HepG2 (cell line): ENCODE results near the gene OGFR. TPM values are rescaled to one million over a fixed set of nuclear protein-coding genes. Genes with fewer than 3 reads are reported as not detected.
A peak's percentile ranks its signal among the peaks of the same experiment; 100 is the strongest.

Source experiments
- DMAP1 ChIP-seq: IDR thresholded peaks from 2 replicates; pipeline ENCODE4 v1.6.1; 2016
- FOXJ3 ChIP-seq: sonication (generic); formaldehyde crosslinking; IDR thresholded peaks from 2 replicates; pipeline ENCODE4 v1.4.0; 2020; ENCODE audit warnings: missing genetic modification reagents, mild to moderate bottlenecking, borderline replicate concordance
- IRF2 ChIP-seq: IDR thresholded peaks from 2 replicates; pipeline ENCODE4 v1.6.1; 2018; ENCODE audit warnings: missing genetic modification reagents, missing compliant biosample characterization
- LCORL ChIP-seq, 2 experiments: fragments of 450-650 bp in 1 of 2; sonication (generic) in 1 of 2; formaldehyde crosslinking in 1 of 2; IDR thresholded peaks; 2 replicates each; pipeline versions ENCODE4 v1.5.0 to v1.6.1; 2017 to 2020; ENCODE audit warnings: antibody characterized with exemption in 1 of 2, missing genetic modification reagents in 1 of 2
- MXI1 ChIP-seq: IDR thresholded peaks from 3 replicates; pipeline ENCODE4 v1.6.1; 2012; ENCODE audit warnings: low read depth, low read length, inconsistent platforms, borderline replicate concordance
- NFYC ChIP-seq: IDR thresholded peaks from 2 replicates; pipeline ENCODE4 v1.6.1; 2016; ENCODE audit warnings: missing genetic modification reagents, missing compliant biosample characterization
- PBX3 ChIP-seq: sonication (generic); formaldehyde crosslinking; IDR thresholded peaks from 2 replicates; pipeline ENCODE4 v1.8.1; 2023; ENCODE audit warnings: missing genetic modification reagents, inconsistent platforms, borderline replicate concordance
- POGZ ChIP-seq: sonication (generic); formaldehyde crosslinking; IDR thresholded peaks from 2 replicates; pipeline ENCODE4 v1.4.0; 2020; ENCODE audit warnings: mild to moderate bottlenecking, missing genetic modification reagents
- RBM22 ChIP-seq: fragments of 200-400 bp; formaldehyde crosslinking; optimal IDR thresholded peaks from 2 replicates; pipeline ENCODE3; 2017; ENCODE audit warnings: mild to moderate bottlenecking, low read length, moderate library complexity
- SAFB2 ChIP-seq: sonication (generic); formaldehyde crosslinking; IDR thresholded peaks from 2 replicates; pipeline ENCODE4 v1.5.1; 2020; ENCODE audit warnings: missing genetic modification reagents, low read depth, mild to moderate bottlenecking, borderline replicate concordance
- SETDB1 ChIP-seq: sonication (generic); formaldehyde crosslinking; IDR thresholded peaks from 2 replicates; pipeline ENCODE4 v1.5.1; 2020; ENCODE audit warnings: missing genetic modification reagents, mild to moderate bottlenecking, borderline replicate concordance
- U2AF2 ChIP-seq: fragments of 200-400 bp; formaldehyde crosslinking; IDR thresholded peaks from 2 replicates; pipeline ENCODE4 v1.6.1; 2017; ENCODE audit warnings: low read depth, mild to moderate bottlenecking, low read length
- ZNF224 ChIP-seq: sonication (generic); formaldehyde crosslinking; IDR thresholded peaks from 2 replicates; pipeline ENCODE4 v1.5.0; 2020; ENCODE audit warnings: mild to moderate bottlenecking, missing genetic modification reagents
- ZNF275 ChIP-seq: sonication (generic); formaldehyde crosslinking; IDR thresholded peaks from 2 replicates; pipeline ENCODE4 v1.8.0; 2022; ENCODE audit warnings: missing genetic modification reagents, mild to moderate bottlenecking, inconsistent platforms, borderline replicate concordance
- ZNF34 ChIP-seq: sonication (generic); formaldehyde crosslinking; IDR thresholded peaks from 2 replicates; pipeline ENCODE4 v1.4.0; 2020; ENCODE audit warnings: mild to moderate bottlenecking, missing genetic modification reagents, borderline replicate concordance
- polyA plus RNA-seq, 8 experiments: library from polyadenylated mRNA; depleted of rRNA in 3 of 8; stranded (reverse) in 7 of 8; unstranded in 1 of 8; fragments of >200 nt; fragmentation: Illumina TruSeq in 4 of 8; extraction: Trizol in 4 of 8; gene quantifications; 2 replicates each; pipeline versions ENCODE4 v1.2.1 to v1.2.3, GENCODE V29; 2011 to 2016; ENCODE audit warnings: low read depth in 4 of 8, missing spikeins in 1 of 8, mixed read lengths in 1 of 8; ENCODE audit not compliant: insufficient read depth in 1 of 8
- total RNA-seq, 5 experiments: library from RNA; depleted of rRNA; stranded (reverse); fragments of >200 nt; fragmentation: Illumina TruSeq; extraction: Trizol; gene quantifications; 2 replicates each; pipeline ENCODE4 v1.2.3, GENCODE V29; 2016; ENCODE audit warnings: low read depth in 1 of 5
- TF ChIP-seq, protein P1 (sequence below): sonication (generic); formaldehyde crosslinking; IDR thresholded peaks from 2 replicates; pipeline ENCODE4 v1.4.0; 2020; ENCODE audit warnings: missing genetic modification reagents, borderline replicate concordance
- TF ChIP-seq, protein P2 (sequence below): IDR thresholded peaks from 2 replicates; pipeline ENCODE4 v1.6.1; 2016; ENCODE audit warnings: low read depth, missing genetic modification reagents, missing compliant biosample characterization

Gene OGFR
- total and polyA plus RNA-seq, 2 of the 13 experiments (the other 11 are each of a cell fraction or from before 2014, with no cell fraction given), result 47.7 to 81.8 TPM

GRCh38 chr20:62808211-62808865, 3.7 kb downstream of the OGFR start (continued):
- TF ChIP-seq, protein P1, sequence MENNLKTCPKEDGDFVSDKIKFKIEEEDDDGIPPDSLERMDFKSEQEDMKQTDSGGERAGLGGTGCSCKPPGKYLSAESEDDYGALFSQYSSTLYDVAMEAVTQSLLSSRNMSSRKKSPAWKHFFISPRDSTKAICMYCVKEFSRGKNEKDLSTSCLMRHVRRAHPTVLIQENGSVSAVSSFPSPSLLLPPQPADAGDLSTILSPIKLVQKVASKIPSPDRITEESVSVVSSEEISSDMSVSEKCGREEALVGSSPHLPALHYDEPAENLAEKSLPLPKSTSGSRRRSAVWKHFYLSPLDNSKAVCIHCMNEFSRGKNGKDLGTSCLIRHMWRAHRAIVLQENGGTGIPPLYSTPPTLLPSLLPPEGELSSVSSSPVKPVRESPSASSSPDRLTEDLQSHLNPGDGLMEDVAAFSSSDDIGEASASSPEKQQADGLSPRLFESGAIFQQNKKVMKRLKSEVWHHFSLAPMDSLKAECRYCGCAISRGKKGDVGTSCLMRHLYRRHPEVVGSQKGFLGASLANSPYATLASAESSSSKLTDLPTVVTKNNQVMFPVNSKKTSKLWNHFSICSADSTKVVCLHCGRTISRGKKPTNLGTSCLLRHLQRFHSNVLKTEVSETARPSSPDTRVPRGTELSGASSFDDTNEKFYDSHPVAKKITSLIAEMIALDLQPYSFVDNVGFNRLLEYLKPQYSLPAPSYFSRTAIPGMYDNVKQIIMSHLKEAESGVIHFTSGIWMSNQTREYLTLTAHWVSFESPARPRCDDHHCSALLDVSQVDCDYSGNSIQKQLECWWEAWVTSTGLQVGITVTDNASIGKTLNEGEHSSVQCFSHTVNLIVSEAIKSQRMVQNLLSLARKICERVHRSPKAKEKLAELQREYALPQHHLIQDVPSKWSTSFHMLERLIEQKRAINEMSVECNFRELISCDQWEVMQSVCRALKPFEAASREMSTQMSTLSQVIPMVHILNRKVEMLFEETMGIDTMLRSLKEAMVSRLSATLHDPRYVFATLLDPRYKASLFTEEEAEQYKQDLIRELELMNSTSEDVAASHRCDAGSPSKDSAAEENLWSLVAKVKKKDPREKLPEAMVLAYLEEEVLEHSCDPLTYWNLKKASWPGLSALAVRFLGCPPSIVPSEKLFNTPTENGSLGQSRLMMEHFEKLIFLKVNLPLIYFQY (CRISPR knock-in tag), result peak; percentile 60; the same call in 1 of the 2 replicates
- TF ChIP-seq ZNF275 (CRISPR knock-in tag), result no peak
- no peak for TF ChIP-seq NFYC
- TF ChIP-seq, protein P2, sequence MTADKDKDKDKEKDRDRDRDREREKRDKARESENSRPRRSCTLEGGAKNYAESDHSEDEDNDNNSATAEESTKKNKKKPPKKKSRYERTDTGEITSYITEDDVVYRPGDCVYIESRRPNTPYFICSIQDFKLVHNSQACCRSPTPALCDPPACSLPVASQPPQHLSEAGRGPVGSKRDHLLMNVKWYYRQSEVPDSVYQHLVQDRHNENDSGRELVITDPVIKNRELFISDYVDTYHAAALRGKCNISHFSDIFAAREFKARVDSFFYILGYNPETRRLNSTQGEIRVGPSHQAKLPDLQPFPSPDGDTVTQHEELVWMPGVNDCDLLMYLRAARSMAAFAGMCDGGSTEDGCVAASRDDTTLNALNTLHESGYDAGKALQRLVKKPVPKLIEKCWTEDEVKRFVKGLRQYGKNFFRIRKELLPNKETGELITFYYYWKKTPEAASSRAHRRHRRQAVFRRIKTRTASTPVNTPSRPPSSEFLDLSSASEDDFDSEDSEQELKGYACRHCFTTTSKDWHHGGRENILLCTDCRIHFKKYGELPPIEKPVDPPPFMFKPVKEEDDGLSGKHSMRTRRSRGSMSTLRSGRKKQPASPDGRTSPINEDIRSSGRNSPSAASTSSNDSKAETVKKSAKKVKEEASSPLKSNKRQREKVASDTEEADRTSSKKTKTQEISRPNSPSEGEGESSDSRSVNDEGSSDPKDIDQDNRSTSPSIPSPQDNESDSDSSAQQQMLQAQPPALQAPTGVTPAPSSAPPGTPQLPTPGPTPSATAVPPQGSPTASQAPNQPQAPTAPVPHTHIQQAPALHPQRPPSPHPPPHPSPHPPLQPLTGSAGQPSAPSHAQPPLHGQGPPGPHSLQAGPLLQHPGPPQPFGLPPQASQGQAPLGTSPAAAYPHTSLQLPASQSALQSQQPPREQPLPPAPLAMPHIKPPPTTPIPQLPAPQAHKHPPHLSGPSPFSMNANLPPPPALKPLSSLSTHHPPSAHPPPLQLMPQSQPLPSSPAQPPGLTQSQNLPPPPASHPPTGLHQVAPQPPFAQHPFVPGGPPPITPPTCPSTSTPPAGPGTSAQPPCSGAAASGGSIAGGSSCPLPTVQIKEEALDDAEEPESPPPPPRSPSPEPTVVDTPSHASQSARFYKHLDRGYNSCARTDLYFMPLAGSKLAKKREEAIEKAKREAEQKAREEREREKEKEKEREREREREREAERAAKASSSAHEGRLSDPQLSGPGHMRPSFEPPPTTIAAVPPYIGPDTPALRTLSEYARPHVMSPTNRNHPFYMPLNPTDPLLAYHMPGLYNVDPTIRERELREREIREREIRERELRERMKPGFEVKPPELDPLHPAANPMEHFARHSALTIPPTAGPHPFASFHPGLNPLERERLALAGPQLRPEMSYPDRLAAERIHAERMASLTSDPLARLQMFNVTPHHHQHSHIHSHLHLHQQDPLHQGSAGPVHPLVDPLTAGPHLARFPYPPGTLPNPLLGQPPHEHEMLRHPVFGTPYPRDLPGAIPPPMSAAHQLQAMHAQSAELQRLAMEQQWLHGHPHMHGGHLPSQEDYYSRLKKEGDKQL (CRISPR knock-in tag), result no peak
- no peak for TF ChIP-seq FOXJ3 (CRISPR knock-in tag)
- TF ChIP-seq POGZ (CRISPR knock-in tag), result no peak
- TF ChIP-seq ZNF34, result no peak
- TF ChIP-seq SAFB2 (CRISPR knock-in tag), result no peak; the same call in 1 of the 2 replicates
- TF ChIP-seq PBX3 (CRISPR knock-in tag), result no peak
- TF ChIP-seq IRF2 (CRISPR knock-in tag), result no peak
- TF ChIP-seq DMAP1, result no peak
- TF ChIP-seq LCORL (IDR thresholded peaks at IDR 0.05), result no peak
- TF ChIP-seq LCORL (CRISPR knock-in tag; IDR thresholded peaks at IDR 0.05), result peak; percentile 81
- 0 out of 2 replicates have a peak, but pooled peaks have one; percentile 34 for TF ChIP-seq ZNF224
- 0 out of 3 replicates have a peak, but pooled peaks have one; percentile 41 for TF ChIP-seq MXI1
- TF ChIP-seq U2AF2, result no peak
- no peak for TF ChIP-seq SETDB1 (CRISPR knock-in tag)
- no peak for TF ChIP-seq RBM22
